ENCODE results near the gene WDR45B. TPM values are rescaled to one million over a fixed set of nuclear protein-coding genes. Genes with fewer than 3 reads are reported as not detected.

Gene WDR45B
- total RNA-seq, 1 experiment from 2014 or later = 110 TPM

DNA sequence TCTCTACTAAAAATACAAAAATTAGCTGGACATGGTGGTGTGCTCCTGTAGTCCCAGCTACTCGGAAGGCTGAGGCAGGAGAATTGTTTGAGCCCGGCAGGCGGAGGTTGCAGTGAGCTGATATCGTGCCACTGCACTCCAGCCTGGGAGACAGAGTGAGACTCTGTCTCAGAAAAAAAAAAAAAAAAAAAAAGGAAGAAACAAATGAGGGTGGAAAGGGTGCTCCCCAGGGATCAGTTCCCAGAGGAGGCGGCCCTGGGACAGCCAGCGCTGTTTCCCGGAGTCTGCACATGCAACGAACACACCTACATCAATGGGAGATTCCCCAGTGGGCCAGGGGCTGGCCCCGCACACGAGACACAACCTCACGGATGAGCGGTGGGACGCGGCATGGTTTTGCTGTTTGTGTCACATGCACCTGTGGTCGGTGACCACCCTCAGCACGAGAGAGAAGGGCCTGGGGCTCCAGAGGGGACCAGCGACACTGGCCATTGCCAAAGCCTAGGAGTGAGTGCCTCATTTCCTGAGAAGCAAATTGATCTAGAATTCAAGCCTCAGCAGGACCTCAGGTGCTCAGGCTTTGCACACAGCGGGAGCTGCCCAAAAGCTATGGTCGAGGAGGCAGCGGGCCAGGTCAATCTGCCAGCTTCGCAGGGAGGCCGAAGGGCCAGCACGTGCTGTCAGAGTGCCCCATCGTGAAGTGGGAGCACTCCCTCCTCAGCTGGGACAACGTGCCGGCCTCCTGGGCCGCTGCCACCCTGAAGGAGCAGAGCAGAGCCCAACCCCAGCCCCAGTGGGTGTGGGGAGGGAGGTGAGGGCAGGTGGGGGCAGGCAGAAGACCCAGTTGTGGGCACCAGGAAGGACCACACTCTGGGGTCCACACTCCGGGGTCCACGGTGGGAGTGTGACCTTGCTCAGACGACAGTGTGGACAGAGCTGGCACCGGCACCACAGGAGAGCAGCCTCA is 13.8 kb upstream of the WDR45B start:
- H3K27me3 ChIP-seq (ENCODE audit: insufficient read depth, low read length) = no peaks in the 10 kb centered on the region
- no peak overlapping the region for H3T11ph ChIP-seq (ENCODE audit: low read length)
- no peaks in the 10 kb centered on the region for H3K79me1 ChIP-seq (ENCODE audit: insufficient read depth, low read depth, low read length, poor library complexity, severe bottlenecking)
- H3K4me3 Mint-ChIP-seq = no peak overlapping the region; a peak in 1 of 5 replicates
- no peak overlapping the region for H3K4me2 ChIP-seq (ENCODE audit: insufficient read depth, insufficient read length, low read length)
- H3K18ac ChIP-seq (ENCODE audit: insufficient read length, low read depth, low read length) = no peak overlapping the region
- no peak overlapping the region for H3K4ac ChIP-seq (ENCODE audit: low read depth, low read length)
- H2BK12ac ChIP-seq (ENCODE audit: insufficient read length, low read depth, low read length) = no peak overlapping the region
- H2BK15ac ChIP-seq (ENCODE audit: low read depth, low read length) = no peak overlapping the region
- peak overlapping the region in 2 of 3 experiments; percentile 57 to 72; a peak in 3 of 7 replicates for H3K27ac Mint-ChIP-seq
- H3K23me2 ChIP-seq (ENCODE audit: insufficient read length, low read depth, low read length, poor library complexity, severe bottlenecking) = no peaks in the 10 kb centered on the region
- no peak overlapping the region for H3K14ac ChIP-seq (ENCODE audit: insufficient read depth, low read length)
- peaks cover 1% of the 10 kb centered on the region; the same call in 1 of the 2 replicates for H3K27me3 Mint-ChIP-seq (ENCODE audit: low read depth)
- peaks cover 2 to 5% of the 10 kb centered on the region in 2 experiments; a peak in 3 of 4 replicates for H3K4me1 Mint-ChIP-seq
- H2AFZ ChIP-seq (ENCODE audit: low read length) = no peak overlapping the region
- H4K20me1 ChIP-seq (ENCODE audit: control insufficient read depth, insufficient read depth, insufficient read length) = no peaks in the 10 kb centered on the region
- H3K23ac ChIP-seq (ENCODE audit: insufficient read length, low read depth, low read length) = no peak overlapping the region
- no peak overlapping the region for H3K56ac ChIP-seq (ENCODE audit: insufficient read length, low read depth, low read length)
- no peak overlapping the region for H3K27ac ChIP-seq (ENCODE audit: insufficient read length, low read depth, low read length)
- no peak overlapping the region for H2BK20ac ChIP-seq (ENCODE audit: low read depth, low read length, poor library complexity, severe bottlenecking)
- no peak overlapping the region for H2BK5ac ChIP-seq (ENCODE audit: insufficient read length, low read length)
- H3K79me2 ChIP-seq (ENCODE audit: insufficient read depth, low read length) = no peaks in the 10 kb centered on the region
- peaks cover 0 to 8% of the 10 kb centered on the region in 2 experiments; a peak in 1 of 5 replicates for H3K9me3 Mint-ChIP-seq
- WGBS (ENCODE audit: extremely low coverage, insufficient read length, low lambda C conversion rate) = no CpG with 5 or more reads among the region's 31 CpGs
- no peaks in the 10 kb centered on the region; a peak in 1 of 7 replicates for H3K36me3 Mint-ChIP-seq (ENCODE audit: insufficient read depth in 1 of 3, low read depth in 3 of 3)
- DNase-seq = no peak
- TF ChIP-seq, protein P1, sequence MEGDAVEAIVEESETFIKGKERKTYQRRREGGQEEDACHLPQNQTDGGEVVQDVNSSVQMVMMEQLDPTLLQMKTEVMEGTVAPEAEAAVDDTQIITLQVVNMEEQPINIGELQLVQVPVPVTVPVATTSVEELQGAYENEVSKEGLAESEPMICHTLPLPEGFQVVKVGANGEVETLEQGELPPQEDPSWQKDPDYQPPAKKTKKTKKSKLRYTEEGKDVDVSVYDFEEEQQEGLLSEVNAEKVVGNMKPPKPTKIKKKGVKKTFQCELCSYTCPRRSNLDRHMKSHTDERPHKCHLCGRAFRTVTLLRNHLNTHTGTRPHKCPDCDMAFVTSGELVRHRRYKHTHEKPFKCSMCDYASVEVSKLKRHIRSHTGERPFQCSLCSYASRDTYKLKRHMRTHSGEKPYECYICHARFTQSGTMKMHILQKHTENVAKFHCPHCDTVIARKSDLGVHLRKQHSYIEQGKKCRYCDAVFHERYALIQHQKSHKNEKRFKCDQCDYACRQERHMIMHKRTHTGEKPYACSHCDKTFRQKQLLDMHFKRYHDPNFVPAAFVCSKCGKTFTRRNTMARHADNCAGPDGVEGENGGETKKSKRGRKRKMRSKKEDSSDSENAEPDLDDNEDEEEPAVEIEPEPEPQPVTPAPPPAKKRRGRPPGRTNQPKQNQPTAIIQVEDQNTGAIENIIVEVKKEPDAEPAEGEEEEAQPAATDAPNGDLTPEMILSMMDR (conservative IDR thresholded peaks at IDR 0.05) = no peak
- H4K5ac ChIP-seq (ENCODE audit: insufficient read length, low read depth, low read length) = no peak overlapping the region
- no peaks in the 10 kb centered on the region for H3K9me3 ChIP-seq (ENCODE audit: control insufficient read depth, low read depth, low read length)
- no peak overlapping the region for H3K9ac ChIP-seq (ENCODE audit: extremely low read depth, insufficient read length, low read length)
- H2BK120ac ChIP-seq (ENCODE audit: low read depth, low read length, poor library complexity, severe bottlenecking) = no peak overlapping the region
- no peak overlapping the region for H2AK5ac ChIP-seq (ENCODE audit: insufficient read length, low read length)
- no peak overlapping the region for H4K91ac ChIP-seq (ENCODE audit: insufficient read length, low read depth, low read length)
- H3K4me1 ChIP-seq (ENCODE audit: insufficient read depth, low read length) = no peaks in the 10 kb centered on the region
- no peak overlapping the region for H4K8ac ChIP-seq (replicated peaks; ENCODE audit: insufficient read length, low read depth, low read length)
